PC-9 (cell line): ENCODE measurements around the gene CNTNAP2. TPM values are rescaled to one million over a fixed set of nuclear protein-coding genes. Genes with fewer than 3 reads are reported as not detected.

Experiments used
- BruUV-seq: library from RNA; stranded (reverse); fragments of 400-500 nt; replicated peaks from 2 replicates; lab custom pipeline; 2021; lab: Mats Ljungman, UMichigan
- CTCF ChIA-PET: fragments of 300-600 bp; sonication (Branson Sonifier 250); formaldehyde crosslinking; loops from one replicate; lab custom pipeline; 2022; ENCODE audit warnings: antibody characterized with exemption; lab: Charles Lee
- POLR2A ChIA-PET: fragments of 300-600 bp; sonication (Branson Sonifier 250); formaldehyde crosslinking; loops from one replicate; lab custom pipeline; 2022; ENCODE audit warnings: antibody characterized with exemption; ENCODE audit not compliant: unreplicated experiment; lab: Charles Lee
- DNase-seq, 2 experiments: peaks; one replicate each; pipeline versions ENCODE4 v3.0.0 to v3.0.0-alpha.2; 2015 to 2022; ENCODE audit warnings: mixed read lengths in 1 of 2
- H2AFZ ChIP-seq: fragments of 200-600 bp; sonication (generic); 2 replicates; pipeline ENCODE4 v1.8.1; 2017; ENCODE audit warnings: antibody characterized with exemption
- H3F3A ChIP-seq: fragments of 200-600 bp; sonication (generic); 2 replicates; pipeline ENCODE4 v1.8.1; 2017; ENCODE audit warnings: antibody characterized with exemption, mild to moderate bottlenecking, low read depth; ENCODE audit not compliant: insufficient read depth
- H3K27ac ChIP-seq: fragments of 200-600 bp; sonication (generic); 2 replicates; pipeline ENCODE4 v1.6.1; 2016; ENCODE audit warnings: mixed run types
- H3K27me3 ChIP-seq: fragments of 200-600 bp; sonication (generic); 2 replicates; pipeline ENCODE4 v1.6.1; 2016; ENCODE audit warnings: low read depth, mixed run types; ENCODE audit not compliant: insufficient read depth
- H3K36me3 ChIP-seq: fragments of 200-600 bp; sonication (generic); 2 replicates; pipeline ENCODE4 v1.6.1; 2016; ENCODE audit warnings: low read depth, mixed run types
- H3K4me1 ChIP-seq: fragments of 200-600 bp; sonication (generic); replicated peaks from 2 replicates; pipeline ENCODE4 v1.6.1; 2016; ENCODE audit warnings: mixed run types; ENCODE audit not compliant: insufficient read depth
- H3K4me2 ChIP-seq: fragments of 200-600 bp; sonication (generic); 2 replicates; pipeline ENCODE4 v1.6.1; 2017; ENCODE audit warnings: mixed run types
- H3K4me3 ChIP-seq: fragments of 200-600 bp; sonication (generic); 2 replicates; pipeline ENCODE4 v1.6.1; 2016; ENCODE audit warnings: mixed run types
- H3K79me2 ChIP-seq: fragments of 200-600 bp; sonication (generic); 2 replicates; pipeline ENCODE4 v1.6.1; 2017; ENCODE audit warnings: low read depth, mixed run types
- H3K9me2 ChIP-seq: fragments of 200-600 bp; sonication (generic); 2 replicates; pipeline ENCODE4 v1.8.1; 2017; ENCODE audit warnings: mild to moderate bottlenecking; ENCODE audit not compliant: insufficient read depth
- H3K9me3 ChIP-seq: fragments of 200-600 bp; sonication (generic); 2 replicates; pipeline ENCODE4 v1.8.1; 2016; ENCODE audit warnings: low read depth; ENCODE audit not compliant: insufficient read depth
- H4K20me1 ChIP-seq: fragments of 200-600 bp; sonication (generic); 2 replicates; pipeline ENCODE4 v1.8.1; 2017; ENCODE audit not compliant: insufficient read depth
- EZH2 ChIP-seq: fragments of 200-600 bp; sonication (generic); IDR thresholded peaks from 2 replicates; pipeline ENCODE4 v1.8.0; 2017; ENCODE audit warnings: antibody characterized with exemption, low read depth
- intact Hi-C: fragments of 100-400 bp; cut with micrococcal nuclease; formaldehyde crosslinking; loops from one replicate; pipeline ENCODE4 v1.10.0; 2022; ENCODE audit not compliant: unreplicated experiment
- total RNA-seq: library from RNA; stranded (reverse); gene quantifications from 2 replicates; pipeline ENCODE4 v1.2.3, GENCODE V29; 2021
- TF ChIP-seq, protein P1 (sequence below): fragments of 200-600 bp; sonication (generic); conservative IDR thresholded peaks from 2 replicates; pipeline ENCODE4 v1.6.1; 2017; ENCODE audit warnings: mixed run types, antibody characterized with exemption, mild to moderate bottlenecking, moderate library complexity

The CNTNAP2 gene
- total RNA-seq, 1 experiment from 2014 or later = not detected

DNA sequence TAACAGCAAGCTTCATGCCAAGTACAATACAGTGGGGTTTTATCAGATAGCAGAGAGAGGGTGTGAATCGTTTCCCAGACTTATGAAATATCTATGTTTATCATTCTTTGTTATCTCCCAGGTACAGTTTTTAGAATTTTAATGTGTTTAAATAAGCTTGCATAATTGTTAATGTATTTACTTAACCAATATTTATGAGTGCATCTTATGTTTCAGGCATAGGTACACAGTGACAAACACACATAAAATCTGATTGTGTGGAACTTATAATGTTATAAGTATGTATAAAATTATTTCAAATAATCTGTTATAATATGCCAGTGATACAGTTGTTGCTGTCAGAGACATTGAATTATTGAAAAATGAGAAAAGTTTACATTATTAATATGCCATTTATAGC lies 1462.5 kb downstream of the CNTNAP2 start:
- Histone ChIP-seq H2AFZ (no peak overlapping the region), H3K27me3 (no peaks in the 10 kb centered on the region), H3K4me1 (no peaks in the 10 kb centered on the region), H3F3A (no peaks in the 10 kb centered on the region), H3K79me2 (no peaks in the 10 kb centered on the region), H4K20me1 (no peaks in the 10 kb centered on the region), H3K4me3 (no peak overlapping the region), H3K9me3 (no peaks in the 10 kb centered on the region), H3K4me2 (no peak overlapping the region), H3K36me3 (no peaks in the 10 kb centered on the region), H3K9me2 (peaks cover 7% of the 10 kb centered on the region; the same call in 1 of the 2 replicates), H3K27ac (no peak overlapping the region)
- CTCF ChIA-PET = no interaction called here
- TF ChIP-seq, protein P1, sequence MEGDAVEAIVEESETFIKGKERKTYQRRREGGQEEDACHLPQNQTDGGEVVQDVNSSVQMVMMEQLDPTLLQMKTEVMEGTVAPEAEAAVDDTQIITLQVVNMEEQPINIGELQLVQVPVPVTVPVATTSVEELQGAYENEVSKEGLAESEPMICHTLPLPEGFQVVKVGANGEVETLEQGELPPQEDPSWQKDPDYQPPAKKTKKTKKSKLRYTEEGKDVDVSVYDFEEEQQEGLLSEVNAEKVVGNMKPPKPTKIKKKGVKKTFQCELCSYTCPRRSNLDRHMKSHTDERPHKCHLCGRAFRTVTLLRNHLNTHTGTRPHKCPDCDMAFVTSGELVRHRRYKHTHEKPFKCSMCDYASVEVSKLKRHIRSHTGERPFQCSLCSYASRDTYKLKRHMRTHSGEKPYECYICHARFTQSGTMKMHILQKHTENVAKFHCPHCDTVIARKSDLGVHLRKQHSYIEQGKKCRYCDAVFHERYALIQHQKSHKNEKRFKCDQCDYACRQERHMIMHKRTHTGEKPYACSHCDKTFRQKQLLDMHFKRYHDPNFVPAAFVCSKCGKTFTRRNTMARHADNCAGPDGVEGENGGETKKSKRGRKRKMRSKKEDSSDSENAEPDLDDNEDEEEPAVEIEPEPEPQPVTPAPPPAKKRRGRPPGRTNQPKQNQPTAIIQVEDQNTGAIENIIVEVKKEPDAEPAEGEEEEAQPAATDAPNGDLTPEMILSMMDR = no peak
- TF ChIP-seq EZH2 = no peak
- intact Hi-C loops = no loop called here
- DNase-seq = no peak
- BruUV-seq = no TSS peak
- POLR2A ChIA-PET = no interaction called here

GRCh38 chr7:147584771-147585193 lies 1468.2 kb downstream of the CNTNAP2 start:
- H3K36me3 ChIP-seq = no peaks in the 10 kb centered on the region
- no TSS peak for BruUV-seq
- no peak overlapping the region for H3K27ac ChIP-seq

GRCh38 chr7:147586110-147586509 lies 1469.5 kb downstream of the CNTNAP2 start:
- no peaks in the 10 kb centered on the region for H3K27me3 ChIP-seq
- no peak for TF ChIP-seq EZH2
- TF ChIP-seq, protein P1 = no peak
- ChIA-PET CTCF (no interaction called here), POLR2A (no interaction called here)
- BruUV-seq = no TSS peak
- H3K9me2 ChIP-seq = no peaks in the 10 kb centered on the region
- no peaks in the 10 kb centered on the region for H3F3A ChIP-seq
- no peak for DNase-seq
- H4K20me1 ChIP-seq = no peaks in the 10 kb centered on the region
- H3K27ac ChIP-seq = no peak overlapping the region
- no peaks in the 10 kb centered on the region for H3K4me1 ChIP-seq
- no peak overlapping the region for H2AFZ ChIP-seq
- no peaks in the 10 kb centered on the region for H3K79me2 ChIP-seq
- H3K4me2 ChIP-seq = no peak overlapping the region
- no peaks in the 10 kb centered on the region for H3K9me3 ChIP-seq
- no peak overlapping the region for H3K4me3 ChIP-seq
- intact Hi-C loops = no loop called here
- no peaks in the 10 kb centered on the region for H3K36me3 ChIP-seq

More at GRCh38 chr7:147584771-147585193, 1468.2 kb downstream of the CNTNAP2 start:
- DNase-seq = no peak
- ChIA-PET POLR2A (no interaction called here), CTCF (no interaction called here)
- H3K4me1 ChIP-seq = no peaks in the 10 kb centered on the region
- no peak overlapping the region for H3K4me3 ChIP-seq
- TF ChIP-seq, protein P1 = no peak
- TF ChIP-seq EZH2 = no peak
- H4K20me1 ChIP-seq = no peaks in the 10 kb centered on the region
- H3K79me2 ChIP-seq = no peaks in the 10 kb centered on the region
- no peak overlapping the region for H2AFZ ChIP-seq
- intact Hi-C loops = no loop called here
- H3F3A ChIP-seq = no peaks in the 10 kb centered on the region
- H3K9me3 ChIP-seq = no peaks in the 10 kb centered on the region
- H3K9me2 ChIP-seq = no peaks in the 10 kb centered on the region
- no peaks in the 10 kb centered on the region for H3K27me3 ChIP-seq
- H3K4me2 ChIP-seq = no peak overlapping the region
